NCI-H446 treated with DMSO at 0.1 percent for 48 hours (cell line): ENCODE data around the gene RHO.

Source experiments
- DNase-seq: peaks from one replicate; lab custom pipeline; 2025; lab: John Stamatoyannopoulos, UW

The RHO gene

GRCh38 chr3:129559565-129560079 lies 31.2 kb downstream of the RHO start:
- no peak for DNase-seq

GRCh38 chr3:129560269-129560787 lies 31.9 kb downstream of the RHO start:
- no peak for DNase-seq

GRCh38 chr3:129560911-129561594 lies 32.6 kb downstream of the RHO start:
- DNase-seq = no peak

- no peak for DNase-seq
Measured at GRCh38 chr3:129561619-129562248, 33.3 kb downstream of the RHO start.

GRCh38 chr3:129562803-129563202 lies 34.4 kb downstream of the RHO start:
- DNase-seq = no peak

GRCh38 chr3:129563332-129563731 lies 34.9 kb downstream of the RHO start:
- no peak for DNase-seq

- no peak for DNase-seq
Measured at GRCh38 chr3:129563850-129564535, 35.6 kb downstream of the RHO start.

GRCh38 chr3:129564981-129565644 lies 36.7 kb downstream of the RHO start:
- DNase-seq = no peak

- DNase-seq = no peak
Measured at GRCh38 chr3:129565902-129566301, 37.5 kb downstream of the RHO start.

- peak; percentile 29 for DNase-seq
Measured at GRCh38 chr3:129567176-129567705, 38.8 kb downstream of the RHO start.

GRCh38 chr3:129567939-129568338 lies 39.5 kb downstream of the RHO start:
- no peak for DNase-seq

GRCh38 chr3:129569856-129570255 lies 41.4 kb downstream of the RHO start:
- no peak for DNase-seq

GRCh38 chr3:129571605-129572547 lies 43.4 kb downstream of the RHO start:
- no peak for DNase-seq

GRCh38 chr3:129572603-129573002 lies 44.2 kb downstream of the RHO start:
- no peak for DNase-seq

- no peak for DNase-seq
Measured at GRCh38 chr3:129573493-129573892, 45.1 kb downstream of the RHO start.

- DNase-seq = no peak
Measured at GRCh38 chr3:129574206-129574605, 45.8 kb downstream of the RHO start.

- DNase-seq = no peak
Measured at GRCh38 chr3:129575233-129575996, 47.0 kb downstream of the RHO start.

- no peak for DNase-seq
Measured at GRCh38 chr3:129575997-129576384, 47.6 kb downstream of the RHO start.

- DNase-seq = no peak
Measured at GRCh38 chr3:129576514-129577352, 48.3 kb downstream of the RHO start.
